GM23338 (cell line): ENCODE measurements around the gene TRPC4. TPM values are rescaled to one million over a fixed set of nuclear protein-coding genes. Genes with fewer than 3 reads are reported as not detected.

Experiments
- ATAC-seq: fragments of 200-7000 bp; cut with Tn5 transposase; 3 replicates; pipeline ENCODE4 v1.9.1; 2020
- DNase-seq: peaks from one replicate; pipeline ENCODE4 v3.0.0-alpha.2; 2015; ENCODE audit warnings: low spot score
- H2AFZ ChIP-seq: fragments of 200-600 bp; sonication (generic); 2 replicates; pipeline ENCODE4 v1.8.0; 2016; ENCODE audit warnings: antibody characterized with exemption, mild to moderate bottlenecking, moderate library complexity
- H3F3A ChIP-seq: fragments of 200-600 bp; sonication (generic); replicated peaks from 2 replicates; pipeline ENCODE4 v1.8.0; 2017; ENCODE audit warnings: antibody characterized with exemption, mixed run types, low read depth
- H3K27ac ChIP-seq: fragments of 200-600 bp; sonication (generic); 2 replicates; pipeline ENCODE4 v1.6.1; 2016; ENCODE audit warnings: low read depth
- H3K27me3 ChIP-seq: fragments of 200-600 bp; sonication (generic); 2 replicates; pipeline ENCODE4 v1.8.0; 2016; ENCODE audit warnings: mild to moderate bottlenecking, mixed run types, moderate library complexity; ENCODE audit not compliant: insufficient read depth
- H3K36me3 ChIP-seq: fragments of 200-600 bp; sonication (generic); 2 replicates; pipeline ENCODE4 v1.8.0; 2016; ENCODE audit warnings: mild to moderate bottlenecking; ENCODE audit not compliant: insufficient read depth
- H3K4me1 ChIP-seq: fragments of 200-600 bp; sonication (generic); 2 replicates; pipeline ENCODE4 v1.8.0; 2016; ENCODE audit warnings: mild to moderate bottlenecking, moderate library complexity; ENCODE audit not compliant: insufficient read depth
- H3K4me2 ChIP-seq: fragments of 200-600 bp; sonication (generic); 2 replicates; pipeline ENCODE4 v1.7.1; 2017; ENCODE audit warnings: mixed run types
- H3K4me3 ChIP-seq: fragments of 200-600 bp; sonication (generic); 2 replicates; pipeline ENCODE4 v1.6.1; 2016; ENCODE audit warnings: mixed run types
- H3K79me2 ChIP-seq: fragments of 200-600 bp; sonication (generic); replicated peaks from 2 replicates; pipeline ENCODE4 v1.8.0; 2017; ENCODE audit warnings: mild to moderate bottlenecking; ENCODE audit not compliant: insufficient read depth
- H3K9me2 ChIP-seq: fragments of 200-600 bp; sonication (generic); 2 replicates; pipeline ENCODE4 v1.8.0; 2017; ENCODE audit not compliant: insufficient read depth
- H4K20me1 ChIP-seq: fragments of 200-600 bp; sonication (generic); replicated peaks from 2 replicates; pipeline ENCODE4 v1.8.0; 2017; ENCODE audit warnings: mild to moderate bottlenecking; ENCODE audit not compliant: insufficient read depth
- H3K27ac Mint-ChIP-seq: 2 replicates; pipeline ENCODE4 v1.8.0; 2020; ENCODE audit warnings: inconsistent platforms, mild to moderate bottlenecking, moderate library complexity, mixed read lengths
- H3K27me3 Mint-ChIP-seq: 3 replicates; pipeline ENCODE4 v1.8.0; 2022; ENCODE audit warnings: low read depth, mild to moderate bottlenecking, moderate library complexity, mixed read lengths, inconsistent platforms; ENCODE audit not compliant: insufficient read depth, poor library complexity
- H3K36me3 Mint-ChIP-seq: 3 replicates; pipeline ENCODE4 v1.8.0; 2021; ENCODE audit warnings: low read depth, mild to moderate bottlenecking, inconsistent platforms, moderate library complexity, mixed read lengths
- H3K4me1 Mint-ChIP-seq: 3 replicates; pipeline ENCODE4 v1.8.0; 2020; ENCODE audit warnings: mild to moderate bottlenecking, inconsistent platforms, mixed read lengths
- H3K4me3 Mint-ChIP-seq: 3 replicates; pipeline ENCODE4 v1.8.0; 2021; ENCODE audit warnings: moderate library complexity, mild to moderate bottlenecking, inconsistent platforms, mixed read lengths
- H3K9me3 Mint-ChIP-seq: 3 replicates; pipeline ENCODE4 v1.8.0; 2020; ENCODE audit warnings: moderate library complexity, mild to moderate bottlenecking, inconsistent platforms, mixed read lengths
- CREB1 ChIP-seq: fragments of 250-450 bp; sonication (Bioruptor Pico); IDR thresholded peaks from 2 replicates; pipeline ENCODE4 v1.5.0; 2020; ENCODE audit warnings: low read depth, mild to moderate bottlenecking, moderate library complexity
- EZH2 ChIP-seq: fragments of 200-600 bp; sonication (generic); IDR thresholded peaks from one replicate; pipeline ENCODE4 v1.8.0; 2017; ENCODE audit warnings: antibody characterized with exemption, mild to moderate bottlenecking, low read depth; ENCODE audit not compliant: unreplicated experiment
- EZH2phosphoT487 ChIP-seq: fragments of 200-600 bp; sonication (generic); IDR thresholded peaks from one replicate; pipeline ENCODE4 v1.8.1; 2018; ENCODE audit warnings: antibody characterized with exemption; ENCODE audit not compliant: unreplicated experiment
- JUNB ChIP-seq: IDR thresholded peaks from one replicate; pipeline ENCODE4 v1.6.1; 2016; ENCODE audit warnings: antibody characterized with exemption; ENCODE audit not compliant: unreplicated experiment
- POLR2AphosphoS5 ChIP-seq: IDR thresholded peaks from 2 replicates; pipeline ENCODE4 v1.6.1; 2016; ENCODE audit warnings: antibody characterized with exemption, low read depth
- ZNF114 ChIP-seq: fragments of 250-450 bp; sonication (Bioruptor Pico); IDR thresholded peaks from 2 replicates; pipeline ENCODE4 v1.5.0; 2020; ENCODE audit warnings: mild to moderate bottlenecking, moderate library complexity
- ZNF331 ChIP-seq: fragments of 250-450 bp; sonication (Bioruptor Pico); IDR thresholded peaks from 2 replicates; pipeline ENCODE4 v1.5.0; 2020; ENCODE audit warnings: low read depth, mild to moderate bottlenecking, moderate library complexity
- polyA plus RNA-seq: library from polyadenylated mRNA; unstranded; fragments of >200 nt; fragmentation: Nextera tagmentation; extraction: Ambion mirVana; gene quantifications from 2 replicates; pipeline ENCODE4 v1.2.1, GENCODE V29; 2016
- total RNA-seq: library from RNA; depleted of rRNA; stranded (reverse); fragments of >200 nt; shearing (Covaris generic); gene quantifications from 2 replicates; pipeline ENCODE4 v1.2.3, GENCODE V29; 2014
- TF ChIP-seq, protein P1 (sequence below), 2 experiments: fragments of 200-600 bp in 1 of 2; sonication (generic) in 1 of 2; conservative IDR thresholded peaks; 2 replicates each; pipeline versions ENCODE4 v1.5.1 to v1.6.1; 2016 to 2017; ENCODE audit warnings: antibody characterized with exemption in 2 of 2, low read depth in 2 of 2, mild to moderate bottlenecking in 2 of 2, moderate library complexity in 1 of 2
- TF ChIP-seq, protein P2 (sequence below): IDR thresholded peaks from one replicate; pipeline ENCODE4 v1.6.1; 2018; ENCODE audit warnings: antibody characterized with exemption; ENCODE audit not compliant: unreplicated experiment

TRPC4 gene
- total and polyA plus RNA-seq, 2 experiments from 2014 or later: 1.1 to 2.1 TPM

DNA sequence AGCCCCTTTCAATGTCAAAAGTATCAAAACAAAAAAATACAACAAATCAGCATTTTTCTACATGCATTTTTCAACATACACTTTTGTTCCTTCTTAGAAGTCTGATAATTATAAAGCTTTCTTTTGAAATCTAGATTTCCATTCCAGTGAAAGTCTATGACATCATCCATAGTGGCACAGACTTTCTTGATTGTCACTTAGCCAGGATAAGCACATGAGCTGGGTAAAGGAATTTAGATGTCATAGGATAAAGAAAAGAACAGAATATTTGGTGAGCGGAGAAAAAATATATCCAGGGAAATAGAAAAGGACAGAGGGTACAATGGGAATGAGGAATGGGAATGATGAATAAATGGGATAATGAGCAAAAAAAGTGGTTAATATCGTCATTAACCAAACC lies 15.1 kb upstream of the TRPC4 start:
- H2AFZ ChIP-seq: no peak overlapping the region
- H3K9me2 ChIP-seq: no peaks in the 10 kb centered on the region
- H3K4me3 Mint-ChIP-seq: no peak overlapping the region
- no peak overlapping the region for H3K4me3 ChIP-seq
- no peak for DNase-seq
- no peaks in the 10 kb centered on the region for H3F3A ChIP-seq
- peaks cover 2% of the 10 kb centered on the region for H3K27me3 Mint-ChIP-seq
- ATAC-seq: no peak
- H3K36me3 ChIP-seq: no peaks in the 10 kb centered on the region
- no peaks in the 10 kb centered on the region for H3K4me1 Mint-ChIP-seq
- TF ChIP-seq, protein P1, sequence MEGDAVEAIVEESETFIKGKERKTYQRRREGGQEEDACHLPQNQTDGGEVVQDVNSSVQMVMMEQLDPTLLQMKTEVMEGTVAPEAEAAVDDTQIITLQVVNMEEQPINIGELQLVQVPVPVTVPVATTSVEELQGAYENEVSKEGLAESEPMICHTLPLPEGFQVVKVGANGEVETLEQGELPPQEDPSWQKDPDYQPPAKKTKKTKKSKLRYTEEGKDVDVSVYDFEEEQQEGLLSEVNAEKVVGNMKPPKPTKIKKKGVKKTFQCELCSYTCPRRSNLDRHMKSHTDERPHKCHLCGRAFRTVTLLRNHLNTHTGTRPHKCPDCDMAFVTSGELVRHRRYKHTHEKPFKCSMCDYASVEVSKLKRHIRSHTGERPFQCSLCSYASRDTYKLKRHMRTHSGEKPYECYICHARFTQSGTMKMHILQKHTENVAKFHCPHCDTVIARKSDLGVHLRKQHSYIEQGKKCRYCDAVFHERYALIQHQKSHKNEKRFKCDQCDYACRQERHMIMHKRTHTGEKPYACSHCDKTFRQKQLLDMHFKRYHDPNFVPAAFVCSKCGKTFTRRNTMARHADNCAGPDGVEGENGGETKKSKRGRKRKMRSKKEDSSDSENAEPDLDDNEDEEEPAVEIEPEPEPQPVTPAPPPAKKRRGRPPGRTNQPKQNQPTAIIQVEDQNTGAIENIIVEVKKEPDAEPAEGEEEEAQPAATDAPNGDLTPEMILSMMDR (conservative IDR thresholded peaks at IDR 0.05; ENCODE audit: low read depth in 2 of 2): no peak
- no peak for TF ChIP-seq ZNF114 (CRISPR knock-in tag)
- no peak for TF ChIP-seq EZH2phosphoT487
- no peaks in the 10 kb centered on the region for H3K27me3 ChIP-seq
- no peak overlapping the region for H3K27ac ChIP-seq
- no peaks in the 10 kb centered on the region for H3K79me2 ChIP-seq
- H3K4me2 ChIP-seq: no peak overlapping the region
- no peaks in the 10 kb centered on the region for H4K20me1 ChIP-seq
- H3K4me1 ChIP-seq: no peaks in the 10 kb centered on the region
- H3K9me3 Mint-ChIP-seq: no peaks in the 10 kb centered on the region
- no peaks in the 10 kb centered on the region for H3K36me3 Mint-ChIP-seq
- no peak overlapping the region for H3K27ac Mint-ChIP-seq

DNA sequence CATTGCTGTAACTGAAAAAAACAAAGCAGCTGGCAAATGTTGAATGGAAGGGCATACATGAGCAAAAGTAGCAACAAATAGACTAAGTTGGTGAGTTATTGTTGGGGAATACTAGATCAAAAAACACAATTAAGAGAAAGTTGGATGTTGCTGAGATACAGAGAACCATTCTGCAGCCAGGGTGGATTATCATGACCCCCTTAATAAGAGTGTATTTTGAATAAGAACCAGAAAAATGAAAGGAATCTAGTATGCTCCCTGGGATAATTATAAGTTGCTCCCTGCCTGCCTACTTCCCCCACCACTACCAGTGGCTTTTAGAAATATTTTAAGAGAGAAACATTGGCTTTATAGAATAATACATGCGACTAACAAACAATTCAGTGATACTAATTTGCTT lies 14.5 kb upstream of the TRPC4 start:
- H3K27ac ChIP-seq: no peak overlapping the region
- no peaks in the 10 kb centered on the region for H3K79me2 ChIP-seq
- TF ChIP-seq JUNB (no peak), ZNF114 (CRISPR knock-in tag) (no peak)
- TF ChIP-seq, protein P2, sequence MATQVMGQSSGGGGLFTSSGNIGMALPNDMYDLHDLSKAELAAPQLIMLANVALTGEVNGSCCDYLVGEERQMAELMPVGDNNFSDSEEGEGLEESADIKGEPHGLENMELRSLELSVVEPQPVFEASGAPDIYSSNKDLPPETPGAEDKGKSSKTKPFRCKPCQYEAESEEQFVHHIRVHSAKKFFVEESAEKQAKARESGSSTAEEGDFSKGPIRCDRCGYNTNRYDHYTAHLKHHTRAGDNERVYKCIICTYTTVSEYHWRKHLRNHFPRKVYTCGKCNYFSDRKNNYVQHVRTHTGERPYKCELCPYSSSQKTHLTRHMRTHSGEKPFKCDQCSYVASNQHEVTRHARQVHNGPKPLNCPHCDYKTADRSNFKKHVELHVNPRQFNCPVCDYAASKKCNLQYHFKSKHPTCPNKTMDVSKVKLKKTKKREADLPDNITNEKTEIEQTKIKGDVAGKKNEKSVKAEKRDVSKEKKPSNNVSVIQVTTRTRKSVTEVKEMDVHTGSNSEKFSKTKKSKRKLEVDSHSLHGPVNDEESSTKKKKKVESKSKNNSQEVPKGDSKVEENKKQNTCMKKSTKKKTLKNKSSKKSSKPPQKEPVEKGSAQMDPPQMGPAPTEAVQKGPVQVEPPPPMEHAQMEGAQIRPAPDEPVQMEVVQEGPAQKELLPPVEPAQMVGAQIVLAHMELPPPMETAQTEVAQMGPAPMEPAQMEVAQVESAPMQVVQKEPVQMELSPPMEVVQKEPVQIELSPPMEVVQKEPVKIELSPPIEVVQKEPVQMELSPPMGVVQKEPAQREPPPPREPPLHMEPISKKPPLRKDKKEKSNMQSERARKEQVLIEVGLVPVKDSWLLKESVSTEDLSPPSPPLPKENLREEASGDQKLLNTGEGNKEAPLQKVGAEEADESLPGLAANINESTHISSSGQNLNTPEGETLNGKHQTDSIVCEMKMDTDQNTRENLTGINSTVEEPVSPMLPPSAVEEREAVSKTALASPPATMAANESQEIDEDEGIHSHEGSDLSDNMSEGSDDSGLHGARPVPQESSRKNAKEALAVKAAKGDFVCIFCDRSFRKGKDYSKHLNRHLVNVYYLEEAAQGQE: no peak
- H3K4me3 ChIP-seq: no peak overlapping the region
- H3K9me3 Mint-ChIP-seq: no peaks in the 10 kb centered on the region
- H3K27ac Mint-ChIP-seq: no peak overlapping the region
- DNase-seq (no peak), ATAC-seq (no peak)
- no peaks in the 10 kb centered on the region; the same call in 2 of the 3 replicates for H3K4me1 Mint-ChIP-seq
- no peaks in the 10 kb centered on the region for H3K36me3 Mint-ChIP-seq
- H3K36me3 ChIP-seq: no peaks in the 10 kb centered on the region
- no peak overlapping the region for H3K4me2 ChIP-seq
- H3K4me1 ChIP-seq: no peaks in the 10 kb centered on the region
- no peak overlapping the region for H3K4me3 Mint-ChIP-seq
- no peaks in the 10 kb centered on the region for H3F3A ChIP-seq
- no peaks in the 10 kb centered on the region for H3K27me3 ChIP-seq
- H3K27me3 Mint-ChIP-seq: peaks cover 2% of the 10 kb centered on the region
- no peaks in the 10 kb centered on the region for H4K20me1 ChIP-seq
- no peaks in the 10 kb centered on the region for H3K9me2 ChIP-seq
- no peak overlapping the region for H2AFZ ChIP-seq

DNA sequence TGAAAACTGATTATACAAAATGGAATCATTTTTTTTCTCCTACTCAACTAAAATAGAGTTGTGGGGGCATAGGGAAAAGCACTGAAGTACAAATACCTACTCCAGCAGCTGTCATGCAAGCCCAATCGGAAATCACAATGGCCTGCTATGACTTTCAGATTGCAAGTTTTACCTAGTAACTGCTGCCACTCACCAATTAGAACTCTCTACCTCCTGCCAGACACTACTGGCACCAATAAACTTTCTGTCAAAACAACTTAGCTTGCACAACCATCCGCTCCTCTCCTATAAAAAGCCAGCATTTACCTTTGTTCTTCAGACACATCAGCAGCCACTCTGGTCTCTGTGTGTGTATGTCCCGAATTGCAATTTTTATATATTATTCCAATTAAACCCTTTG lies 9.3 kb upstream of the TRPC4 start:
- no peak overlapping the region for H3K27ac Mint-ChIP-seq
- TF ChIP-seq ZNF114 (CRISPR knock-in tag): no peak
- no peak for TF ChIP-seq CREB1 (CRISPR knock-in tag)
- TF ChIP-seq EZH2phosphoT487: no peak
- TF ChIP-seq POLR2AphosphoS5: no peak
- TF ChIP-seq JUNB: no peak
- TF ChIP-seq, protein P2: no peak
- no peak for TF ChIP-seq ZNF331 (CRISPR knock-in tag)
- no peak for TF ChIP-seq EZH2

More for the DNA sequence above, 9.3 kb upstream of the TRPC4 start:
- Histone ChIP-seq H3K79me2 (no peaks in the 10 kb centered on the region), H3K27me3 (no peaks in the 10 kb centered on the region), H3K36me3 (no peaks in the 10 kb centered on the region), H3K27ac (no peak overlapping the region), H3K4me2 (no peak overlapping the region), H3F3A (no peaks in the 10 kb centered on the region), H3K9me2 (no peaks in the 10 kb centered on the region), H3K4me3 (no peak overlapping the region), H2AFZ (0 out of 2 replicates have a peak overlapping the region, but pooled peaks have one; percentile 34), H3K4me1 (no peaks in the 10 kb centered on the region), H4K20me1 (no peaks in the 10 kb centered on the region)
- ATAC-seq (no peak), DNase-seq (no peak)
- Mint-ChIP-seq H3K27me3 (peaks cover 2% of the 10 kb centered on the region), H3K36me3 (no peaks in the 10 kb centered on the region), H3K9me3 (no peaks in the 10 kb centered on the region), H3K4me1 (no peaks in the 10 kb centered on the region; the same call in 2 of the 3 replicates), H3K4me3 (no peak overlapping the region)
